Testis (tissue), 3 donors: Measurements from ENCODE around the gene CEBPG. TPM values are rescaled to one million over a fixed set of nuclear protein-coding genes. Genes with fewer than 3 reads are reported as not detected.

Experiments used
- DNase-seq: peaks from one replicate; pipeline ENCODE4 v3.0.0-alpha.2; 2019
- H3K27ac ChIP-seq, 2 donors: fragments of 200-600 bp; sonication (generic); one replicate each; pipeline ENCODE4 v1.5.1; 2019
- H3K27me3 ChIP-seq: fragments of 200-600 bp; sonication (generic); one replicate; pipeline ENCODE4 v1.5.1; 2019
- H3K36me3 ChIP-seq: fragments of 200-600 bp; sonication (generic); one replicate; pipeline ENCODE4 v1.5.1; 2017; ENCODE audit warnings: low read depth; ENCODE audit errors: missing control alignments
- H3K4me1 ChIP-seq: fragments of 200-600 bp; sonication (generic); one replicate; pipeline ENCODE4 v1.5.1; 2019
- H3K4me3 ChIP-seq, 2 donors: fragments of 200-600 bp; sonication (generic); one replicate each; pipeline ENCODE4 v1.5.1; 2017 to 2019
- H3K9me3 ChIP-seq: fragments of 200-600 bp; sonication (generic); one replicate; pipeline ENCODE4 v1.5.1; 2017
- CTCF ChIP-seq, 3 experiments: fragments of 450-650 bp in 2 of 3; fragments of 200-600 bp in 1 of 3; sonication (generic) in 1 of 3; IDR thresholded peaks; one replicate each; pipeline ENCODE4 v1.5.1; 2016 to 2019; ENCODE audit warnings: antibody characterized with exemption in 3 of 3, mild to moderate bottlenecking in 2 of 3, moderate library complexity in 1 of 3
- POLR2A ChIP-seq: fragments of 450-650 bp; IDR thresholded peaks from one replicate; pipeline ENCODE4 v1.6.1; 2017; ENCODE audit warnings: antibody characterized with exemption, mild to moderate bottlenecking, moderate library complexity
- WGBS, 2 donors: methylation state at CpG; one replicate each; pipeline ENCODE4 v1.1.5; 2018; 5-methylcytosine and 5-hydroxymethylcytosine counted together
- intact Hi-C: fragments of 100-400 bp; cut with DNase I; formaldehyde crosslinking; loops from one replicate; pipeline ENCODE4 v1.15.1; 2023; ENCODE audit warnings: low total_unique reads
- polyA plus RNA-seq: library from polyadenylated mRNA; stranded (reverse); fragments of 350-450 nt; fragmentation: Illumina TruSeq; extraction: RNeasy Lipid Tissue Mini Kit (QIAGEN cat#74804); gene quantifications from one replicate; pipeline ENCODE4 v1.2.3, GENCODE V29; 2014; ENCODE audit warnings: low read depth, low replicate concordance; ENCODE audit not compliant: insufficient read depth
- total RNA-seq, 2 donors: library from RNA; depleted of rRNA; stranded (reverse); fragments of >200 nt; gene quantifications; one replicate each; pipeline ENCODE4 v1.2.3, GENCODE V29; 2016

CEBPG gene
- total and polyA plus RNA-seq, 3 donors from 2014 or later: 20.8 to 24.3 (median 20.9) TPM

GRCh38 chr19:33422369-33423180 lies 49.1 kb downstream of the CEBPG start:
- intact Hi-C loops: no loop called here
- Histone ChIP-seq H3K9me3 (no peaks in the 10 kb centered on the region), H3K4me1 (no peaks in the 10 kb centered on the region), H3K4me3 (no peak overlapping the region), H3K36me3 (no peaks in the 10 kb centered on the region), H3K27ac (no peak overlapping the region), H3K27me3 (no peaks in the 10 kb centered on the region)
- TF ChIP-seq CTCF (IDR thresholded peaks at IDR 0.05): no peak
- TF ChIP-seq POLR2A: no peak
- 96 to 98% methylated on average over 3 of the region's 3 CpGs for WGBS, 2 donors
- no peak for DNase-seq

GRCh38 chr19:33424181-33424580 lies 50.7 kb downstream of the CEBPG start:
- TF ChIP-seq CTCF (IDR thresholded peaks at IDR 0.05) (no peak), POLR2A (no peak)
- H3K27me3 ChIP-seq: no peaks in the 10 kb centered on the region
- WGBS, 2 donors: 94 to 96% methylated on average over 8 of the region's 8 CpGs
- H3K4me1 ChIP-seq: no peaks in the 10 kb centered on the region
- H3K36me3 ChIP-seq: no peaks in the 10 kb centered on the region
- no peak overlapping the region for H3K27ac ChIP-seq
- no peak overlapping the region for H3K4me3 ChIP-seq
- no peak for DNase-seq
- no peaks in the 10 kb centered on the region for H3K9me3 ChIP-seq
- intact Hi-C loops: no loop called here

- no peak for TF ChIP-seq CTCF (IDR thresholded peaks at IDR 0.05)
- TF ChIP-seq POLR2A: no peak
- Histone ChIP-seq H3K4me3 (no peak overlapping the region), H3K27me3 (no peaks in the 10 kb centered on the region), H3K36me3 (no peaks in the 10 kb centered on the region), H3K9me3 (no peaks in the 10 kb centered on the region), H3K27ac (no peak overlapping the region), H3K4me1 (no peaks in the 10 kb centered on the region)
- DNase-seq: no peak
- 79 to 87% methylated on average over 24 of the region's 24 CpGs for WGBS, 2 donors
- intact Hi-C loops: no loop called here
Measured at GRCh38 chr19:33426621-33427361, 53.3 kb downstream of the CEBPG start.

- Histone ChIP-seq H3K27ac (no peak overlapping the region), H3K36me3 (no peaks in the 10 kb centered on the region), H3K4me3 (no peak overlapping the region), H3K4me1 (peaks cover 3% of the 10 kb centered on the region), H3K9me3 (no peaks in the 10 kb centered on the region), H3K27me3 (no peaks in the 10 kb centered on the region)
- 84 to 92% methylated on average over 21 to 22 of the region's 22 CpGs for WGBS, 2 donors
- TF ChIP-seq POLR2A: no peak
- no peak for TF ChIP-seq CTCF (IDR thresholded peaks at IDR 0.05)
- intact Hi-C loops: no loop called here
- no peak for DNase-seq
Measured at GRCh38 chr19:33427801-33428626, 54.5 kb downstream of the CEBPG start.
